Progenitor cell of endocrine pancreas (in vitro differentiated cells): ENCODE results near the gene SIPA1L3. TPM values are rescaled to one million over a fixed set of nuclear protein-coding genes. Genes with fewer than 3 reads are reported as not detected.

Experiments
- DNase-seq: peaks from one replicate; pipeline ENCODE4 v3.0.0; 2021; ENCODE audit warnings: low spot score; ENCODE audit not compliant: unreplicated experiment
- H3K27ac Mint-ChIP-seq: 2 replicates; pipeline ENCODE4 v1.8.0; 2021; ENCODE audit warnings: mild to moderate bottlenecking, moderate library complexity, mixed read lengths
- H3K27me3 Mint-ChIP-seq: 2 replicates; pipeline ENCODE4 v1.8.0; 2021; ENCODE audit warnings: mixed read lengths
- H3K36me3 Mint-ChIP-seq: 2 replicates; pipeline ENCODE4 v1.8.0; 2022; ENCODE audit warnings: mixed read lengths; ENCODE audit not compliant: insufficient read depth
- H3K4me1 Mint-ChIP-seq: 2 replicates; pipeline ENCODE4 v1.8.0; 2021; ENCODE audit warnings: low read depth, mixed read lengths
- H3K4me3 Mint-ChIP-seq: 2 replicates; pipeline ENCODE4 v1.8.0; 2021; ENCODE audit warnings: low read depth, mild to moderate bottlenecking, moderate library complexity, mixed read lengths
- H3K9me3 Mint-ChIP-seq: 2 replicates; pipeline ENCODE4 v1.8.0; 2021; ENCODE audit warnings: low read depth, mixed read lengths
- total RNA-seq: library from RNA; stranded (reverse); gene quantifications from 2 replicates; pipeline ENCODE4 v1.2.1, GENCODE V29; 2021
- TF ChIP-seq, protein P1 (sequence below): fragments of 200-600 bp; sonication (generic); IDR thresholded peaks from one replicate; pipeline ENCODE4 v1.5.0; 2021; ENCODE audit warnings: antibody characterized with exemption, mild to moderate bottlenecking; ENCODE audit not compliant: unreplicated experiment

Gene SIPA1L3
- total RNA-seq, 1 donor from 2014 or later: 132 TPM

DNA sequence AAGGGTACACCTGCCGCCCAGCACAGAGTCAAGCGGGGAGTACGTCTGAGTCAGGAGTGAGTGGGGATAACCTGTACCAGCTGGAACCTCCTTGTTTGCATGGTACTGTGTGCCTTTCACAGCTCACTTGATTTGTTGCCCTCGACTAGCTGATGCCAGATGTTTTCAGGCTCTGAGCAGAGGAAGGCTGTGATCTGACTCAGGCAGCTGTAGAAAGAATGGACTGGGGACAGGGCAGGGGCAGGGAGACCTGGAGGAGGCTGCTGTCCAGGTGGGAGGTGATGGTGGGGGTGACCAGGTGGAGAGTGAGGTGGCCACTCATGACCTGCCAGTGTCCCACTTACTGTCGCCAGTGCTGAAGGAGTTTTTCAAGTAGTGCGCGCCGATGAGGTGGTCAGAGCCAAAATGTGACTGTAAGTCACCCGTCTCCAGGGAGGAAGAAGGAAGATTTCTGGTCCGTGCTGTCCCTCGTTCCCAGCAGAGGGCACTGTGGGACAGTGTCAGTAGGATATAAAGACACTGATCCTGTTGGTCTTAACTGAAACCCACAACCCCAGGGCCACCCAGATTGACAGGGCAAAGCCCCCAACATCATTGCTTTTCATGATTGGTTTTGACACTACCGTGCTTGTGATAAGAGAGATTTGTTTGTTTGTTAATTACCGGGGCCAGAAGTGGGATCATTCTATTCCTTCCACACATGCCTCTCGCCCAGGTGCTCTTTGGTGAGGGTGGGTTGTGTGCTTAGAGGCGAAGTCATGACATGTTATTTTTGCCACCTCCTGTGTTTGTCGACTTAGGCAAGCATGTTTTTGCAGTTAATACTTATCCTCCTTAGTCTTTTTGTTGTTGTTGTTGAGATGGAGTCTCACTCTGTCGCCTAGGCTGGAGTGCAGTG lies 188.7 kb downstream of the SIPA1L3 start:
- peak; percentile 39 for DNase-seq
- TF ChIP-seq, protein P1, sequence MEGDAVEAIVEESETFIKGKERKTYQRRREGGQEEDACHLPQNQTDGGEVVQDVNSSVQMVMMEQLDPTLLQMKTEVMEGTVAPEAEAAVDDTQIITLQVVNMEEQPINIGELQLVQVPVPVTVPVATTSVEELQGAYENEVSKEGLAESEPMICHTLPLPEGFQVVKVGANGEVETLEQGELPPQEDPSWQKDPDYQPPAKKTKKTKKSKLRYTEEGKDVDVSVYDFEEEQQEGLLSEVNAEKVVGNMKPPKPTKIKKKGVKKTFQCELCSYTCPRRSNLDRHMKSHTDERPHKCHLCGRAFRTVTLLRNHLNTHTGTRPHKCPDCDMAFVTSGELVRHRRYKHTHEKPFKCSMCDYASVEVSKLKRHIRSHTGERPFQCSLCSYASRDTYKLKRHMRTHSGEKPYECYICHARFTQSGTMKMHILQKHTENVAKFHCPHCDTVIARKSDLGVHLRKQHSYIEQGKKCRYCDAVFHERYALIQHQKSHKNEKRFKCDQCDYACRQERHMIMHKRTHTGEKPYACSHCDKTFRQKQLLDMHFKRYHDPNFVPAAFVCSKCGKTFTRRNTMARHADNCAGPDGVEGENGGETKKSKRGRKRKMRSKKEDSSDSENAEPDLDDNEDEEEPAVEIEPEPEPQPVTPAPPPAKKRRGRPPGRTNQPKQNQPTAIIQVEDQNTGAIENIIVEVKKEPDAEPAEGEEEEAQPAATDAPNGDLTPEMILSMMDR: peak; percentile 72
- H3K4me3 Mint-ChIP-seq: no peak overlapping the region
- H3K27ac Mint-ChIP-seq: peak overlapping the region; percentile 39
- H3K27me3 Mint-ChIP-seq: no peaks in the 10 kb centered on the region
- peaks cover 3% of the 10 kb centered on the region for H3K4me1 Mint-ChIP-seq
- peaks cover 29% of the 10 kb centered on the region for H3K36me3 Mint-ChIP-seq
- H3K9me3 Mint-ChIP-seq: no peaks in the 10 kb centered on the region

DNA sequence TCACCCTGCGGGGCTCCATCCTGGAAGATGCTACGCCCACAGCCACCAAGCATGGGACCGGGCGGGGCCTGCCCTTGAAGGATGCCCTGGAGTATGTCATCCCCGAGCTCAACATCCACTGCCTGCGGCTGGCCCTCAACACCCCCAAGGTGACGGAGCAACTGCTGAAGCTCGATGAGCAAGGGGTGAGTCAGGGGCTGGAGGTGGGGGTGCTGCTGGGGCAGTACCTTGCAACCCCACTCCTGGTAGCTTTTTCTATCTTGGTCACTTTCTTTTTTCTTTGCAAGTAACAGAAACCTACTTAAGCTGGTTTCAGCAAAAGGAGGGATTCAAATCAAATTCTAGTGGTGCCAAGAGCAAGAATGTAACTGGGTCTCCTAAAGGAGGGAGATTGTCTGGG lies 193.0 kb downstream of the SIPA1L3 start:
- no peak overlapping the region for H3K4me3 Mint-ChIP-seq
- no peak for DNase-seq
- H3K36me3 Mint-ChIP-seq: peaks cover 32% of the 10 kb centered on the region
- H3K9me3 Mint-ChIP-seq: no peaks in the 10 kb centered on the region
- TF ChIP-seq, protein P1: no peak
- H3K27me3 Mint-ChIP-seq: no peaks in the 10 kb centered on the region
- H3K27ac Mint-ChIP-seq: no peak overlapping the region
- H3K4me1 Mint-ChIP-seq: peaks cover 3% of the 10 kb centered on the region

DNA sequence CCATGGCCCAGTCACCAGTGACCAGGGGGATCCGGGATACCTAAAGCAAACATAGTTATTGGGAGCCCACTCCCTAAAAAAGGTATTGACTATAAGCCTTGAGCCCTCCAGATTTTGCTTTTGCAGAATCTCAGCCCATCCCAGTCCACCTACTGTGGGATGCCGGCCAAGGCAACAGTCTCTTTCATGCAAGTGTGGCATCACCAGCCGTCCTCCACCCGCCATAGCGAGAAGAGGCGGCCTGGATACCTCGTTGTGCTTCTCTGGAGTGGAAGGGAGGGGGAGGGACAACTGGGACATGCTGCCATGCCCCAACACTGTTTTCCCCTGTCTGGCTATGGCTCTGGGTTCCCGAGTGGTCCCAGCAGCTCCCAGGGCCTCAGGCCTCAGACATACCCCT lies 193.6 kb downstream of the SIPA1L3 start:
- H3K36me3 Mint-ChIP-seq: peaks cover 31% of the 10 kb centered on the region
- no peak for DNase-seq
- TF ChIP-seq, protein P1: no peak
- no peak overlapping the region for H3K4me3 Mint-ChIP-seq
- H3K27me3 Mint-ChIP-seq: no peaks in the 10 kb centered on the region
- no peak overlapping the region for H3K27ac Mint-ChIP-seq
- H3K9me3 Mint-ChIP-seq: no peaks in the 10 kb centered on the region
- H3K4me1 Mint-ChIP-seq: no peaks in the 10 kb centered on the region

DNA sequence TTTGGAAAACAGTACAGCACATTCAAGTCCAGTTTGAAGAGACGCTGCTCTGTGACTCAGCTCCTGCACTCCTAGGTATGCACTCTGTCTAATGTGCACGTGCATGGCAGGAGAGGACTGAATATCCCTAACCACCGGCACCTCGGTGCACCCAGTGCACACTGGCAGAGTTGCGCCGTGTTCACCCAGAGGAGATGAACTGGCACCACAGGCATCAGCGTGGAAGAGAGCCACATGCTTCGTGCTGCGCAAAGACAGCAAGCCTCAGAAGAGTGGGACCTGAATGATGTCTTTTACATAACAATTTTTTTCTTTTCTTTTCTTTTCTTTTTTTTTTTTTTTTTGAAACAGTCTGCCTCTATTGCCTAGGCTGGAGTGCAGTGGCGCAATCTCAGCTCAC lies 194.7 kb downstream of the SIPA1L3 start:
- Mint-ChIP-seq H3K4me3 (no peak overlapping the region), H3K27ac (no peak overlapping the region), H3K9me3 (no peaks in the 10 kb centered on the region), H3K4me1 (no peaks in the 10 kb centered on the region), H3K36me3 (peaks cover 31% of the 10 kb centered on the region), H3K27me3 (no peaks in the 10 kb centered on the region)
- no peak for DNase-seq
- TF ChIP-seq, protein P1: no peak

DNA sequence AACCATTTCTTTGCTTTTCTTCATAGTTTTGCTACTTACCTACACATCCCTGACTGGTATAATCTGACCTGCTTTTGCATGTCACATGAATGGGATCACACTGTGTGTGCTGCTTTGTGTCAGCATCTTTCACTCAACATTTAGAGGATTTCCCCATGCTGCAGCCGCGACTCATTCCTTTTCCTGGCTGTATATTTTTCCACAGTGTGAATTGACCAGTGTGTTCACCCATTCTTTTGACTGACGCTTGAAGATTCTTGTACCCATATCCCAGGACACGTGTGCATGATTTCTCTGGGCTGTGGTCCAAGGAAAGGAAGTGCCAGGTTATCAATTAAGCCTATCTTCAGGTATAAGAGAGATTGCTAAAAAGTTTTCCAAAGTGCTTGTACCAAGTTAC lies 198.6 kb downstream of the SIPA1L3 start:
- no peaks in the 10 kb centered on the region for H3K27me3 Mint-ChIP-seq
- DNase-seq: no peak
- TF ChIP-seq, protein P1: no peak
- no peaks in the 10 kb centered on the region for H3K4me1 Mint-ChIP-seq
- H3K9me3 Mint-ChIP-seq: no peaks in the 10 kb centered on the region
- H3K36me3 Mint-ChIP-seq: peaks cover 32% of the 10 kb centered on the region
- H3K27ac Mint-ChIP-seq: no peak overlapping the region
- no peak overlapping the region for H3K4me3 Mint-ChIP-seq
